Fibroblast of the conjunctiva (primary cell): Measurements from ENCODE around the gene PTPN18.
"Not testable (repeated sequence)": the region's sequence is repeated elsewhere in the genome, so short reads cannot be mapped to it uniquely, and the experiment has no call there.

Experiments
- DNase-seq: peaks from one replicate; pipeline ENCODE4 v3.0.0-alpha.2; 2010; ENCODE audit warnings: low read depth

PTPN18 gene

GRCh38 chr2:130381145-130381544 lies 25.3 kb downstream of the PTPN18 start:
- no peak for DNase-seq

GRCh38 chr2:130381619-130382018 lies 25.8 kb downstream of the PTPN18 start:
- DNase-seq: no peak

GRCh38 chr2:130382313-130382917 lies 26.6 kb downstream of the PTPN18 start:
- no peak for DNase-seq

GRCh38 chr2:130385709-130386108 lies 29.9 kb downstream of the PTPN18 start:
- no peak for DNase-seq

- DNase-seq: no peak
These were observed 31.2 kb downstream of the PTPN18 start for GRCh38 chr2:130387071-130387400.

GRCh38 chr2:130387804-130388203 lies 31.9 kb downstream of the PTPN18 start:
- DNase-seq: no peak

GRCh38 chr2:130388221-130388907 lies 32.5 kb downstream of the PTPN18 start:
- no peak for DNase-seq

- DNase-seq: no peak
These were observed 33.5 kb downstream of the PTPN18 start for GRCh38 chr2:130389358-130389757.

GRCh38 chr2:130389783-130390182 lies 33.9 kb downstream of the PTPN18 start:
- no peak for DNase-seq

GRCh38 chr2:130390460-130391057 lies 34.7 kb downstream of the PTPN18 start:
- DNase-seq: no peak

GRCh38 chr2:130391058-130391871 lies 35.4 kb downstream of the PTPN18 start:
- no peak for DNase-seq

- DNase-seq: no peak
These were observed 36.2 kb downstream of the PTPN18 start for GRCh38 chr2:130391872-130392670.

- DNase-seq: no peak
These were observed 37.6 kb downstream of the PTPN18 start for GRCh38 chr2:130393318-130393910.

- not testable (repeated sequence) for DNase-seq
These were observed 50.4 kb downstream of the PTPN18 start for GRCh38 chr2:130406280-130406679.

GRCh38 chr2:130416693-130417092 lies 60.8 kb downstream of the PTPN18 start:
- not testable (repeated sequence) for DNase-seq

- not testable (repeated sequence) for DNase-seq
These were observed 63.0 kb downstream of the PTPN18 start for GRCh38 chr2:130418845-130419244.
